Pons (tissue), 1 donor: ENCODE results near the gene POLN.
A peak's percentile ranks its signal among the peaks of the same experiment; 100 is the strongest.
"Not testable (repeated sequence)": the region's sequence is repeated elsewhere in the genome, so short reads cannot be mapped to it uniquely, and the experiment has no call there.

Experiments used
- DNase-seq: peaks from one replicate; pipeline ENCODE4 v3.0.0-alpha.2; 2016; ENCODE audit warnings: low spot score

POLN gene

DNA sequence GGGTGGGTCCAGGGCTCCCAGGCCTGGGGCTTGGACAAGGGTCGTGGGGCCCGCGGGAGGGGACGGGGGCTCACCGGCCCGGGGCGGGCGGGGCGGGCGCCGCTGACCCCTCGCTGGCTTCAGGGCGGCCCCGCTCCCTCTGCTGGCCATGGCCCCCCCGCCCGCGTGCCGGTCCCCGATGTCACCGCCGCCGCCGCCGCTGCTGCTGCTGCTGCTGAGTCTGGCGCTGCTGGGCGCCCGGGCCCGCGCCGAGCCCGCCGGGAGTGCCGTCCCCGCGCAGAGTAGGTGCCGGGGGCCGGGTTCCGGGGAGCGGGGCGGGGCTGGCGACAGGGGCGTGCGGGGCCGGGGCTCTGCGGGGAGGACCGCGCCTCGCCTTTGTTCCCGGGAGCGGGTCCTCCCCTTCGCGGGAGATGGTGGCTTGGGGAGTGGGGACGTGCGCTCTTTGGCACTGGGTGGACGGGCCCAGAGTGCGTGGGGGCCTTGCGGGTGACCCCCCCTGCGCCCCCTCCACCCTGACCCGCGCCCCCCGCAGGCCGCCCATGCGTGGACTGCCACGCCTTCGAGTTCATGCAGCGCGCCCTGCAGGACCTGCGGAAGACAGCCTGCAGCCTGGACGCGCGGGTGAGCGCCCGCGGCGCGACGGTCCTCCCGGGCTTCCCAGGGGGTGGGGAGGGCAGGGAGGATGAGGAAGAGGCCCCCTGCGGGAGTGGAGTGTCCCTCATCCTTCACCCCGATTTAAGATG lies 199.5 kb downstream of the POLN start:
- DNase-seq = no peak

DNA sequence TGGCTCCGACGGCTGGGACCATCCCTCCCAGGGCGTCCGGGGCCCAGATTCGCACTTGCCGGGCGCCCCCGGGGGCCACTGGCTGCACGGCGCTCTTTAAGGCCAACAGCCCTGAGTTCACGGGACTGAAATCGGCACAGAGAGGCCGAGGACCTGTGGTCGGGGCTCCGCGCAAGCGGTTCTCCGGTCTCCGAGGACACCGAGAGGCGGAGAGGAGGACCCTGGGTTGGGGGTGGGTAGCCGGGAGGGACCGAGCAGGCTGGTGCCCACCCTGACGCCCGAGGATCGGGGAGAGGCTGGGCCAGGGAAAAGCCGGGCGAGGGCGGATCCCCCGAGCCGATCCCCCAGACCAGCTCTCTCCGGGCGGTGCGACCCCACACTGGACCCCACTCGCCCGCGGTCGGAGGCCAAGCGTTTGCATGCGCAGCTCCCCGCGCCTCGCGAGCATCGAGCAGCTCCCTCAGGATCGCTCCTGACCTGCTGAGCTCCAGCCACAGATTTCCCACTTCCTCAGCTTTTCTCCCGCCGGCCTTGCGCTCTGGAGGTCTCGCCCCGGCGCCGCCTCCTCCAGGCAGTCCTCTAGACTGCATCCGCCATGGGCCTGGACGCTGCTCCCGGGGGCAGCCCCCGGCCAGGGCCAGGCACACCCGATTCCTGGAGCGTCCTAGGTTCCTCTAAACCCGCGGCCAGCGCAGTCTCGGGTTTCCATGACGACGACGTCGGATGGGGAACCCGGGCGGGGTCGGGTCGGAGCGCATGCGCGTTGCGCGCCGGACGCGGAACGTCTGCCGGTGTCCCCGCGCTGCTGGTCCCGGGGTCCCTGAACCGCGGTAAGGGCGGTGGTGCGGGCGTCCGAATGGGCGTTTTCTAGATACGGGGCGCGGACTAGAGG lies 200.4 kb downstream of the POLN start:
- peak; percentile 76 for DNase-seq

DNA sequence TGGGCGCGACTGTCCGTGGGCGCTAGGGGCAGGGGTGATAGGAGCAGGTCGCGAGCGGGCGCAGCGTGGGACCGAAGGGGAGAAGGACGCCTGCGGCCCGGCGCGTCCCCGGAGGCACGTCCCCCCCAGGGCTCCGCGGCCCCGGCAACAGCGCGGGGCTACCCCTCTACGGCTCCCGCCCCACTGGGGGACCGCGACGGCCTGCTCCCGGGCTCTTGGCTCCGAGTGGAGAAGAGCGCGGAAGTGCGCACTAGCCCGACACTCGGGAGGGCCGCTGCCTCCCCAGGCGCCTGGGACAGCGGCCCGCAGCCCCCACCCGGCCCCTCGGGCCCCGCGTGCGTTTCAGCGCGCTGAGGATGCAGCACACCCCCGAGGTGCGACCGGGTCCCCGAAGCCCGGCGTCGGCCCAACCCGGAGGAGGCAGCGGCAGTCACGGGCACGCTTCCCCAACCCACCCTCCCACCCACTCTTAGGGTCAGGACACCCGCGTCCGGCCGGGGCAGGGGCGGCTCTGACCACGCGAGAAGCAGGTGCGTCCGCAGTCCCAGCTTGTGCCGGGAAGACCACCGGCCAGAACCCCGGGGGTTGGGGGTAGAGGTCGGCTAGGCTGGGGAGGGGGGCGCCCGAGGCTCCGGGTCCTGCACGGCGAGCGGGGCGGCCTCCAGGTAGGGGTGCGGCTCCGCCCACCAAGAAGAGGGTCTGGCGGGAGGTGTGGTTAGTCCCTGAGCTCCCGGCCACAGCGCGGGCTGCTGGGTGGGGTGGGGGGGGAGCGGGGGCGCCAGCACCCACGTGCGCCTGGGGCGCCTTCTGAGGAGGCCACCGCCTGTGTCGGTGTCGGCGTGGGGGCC lies 201.3 kb downstream of the POLN start:
- no peak for DNase-seq

DNA sequence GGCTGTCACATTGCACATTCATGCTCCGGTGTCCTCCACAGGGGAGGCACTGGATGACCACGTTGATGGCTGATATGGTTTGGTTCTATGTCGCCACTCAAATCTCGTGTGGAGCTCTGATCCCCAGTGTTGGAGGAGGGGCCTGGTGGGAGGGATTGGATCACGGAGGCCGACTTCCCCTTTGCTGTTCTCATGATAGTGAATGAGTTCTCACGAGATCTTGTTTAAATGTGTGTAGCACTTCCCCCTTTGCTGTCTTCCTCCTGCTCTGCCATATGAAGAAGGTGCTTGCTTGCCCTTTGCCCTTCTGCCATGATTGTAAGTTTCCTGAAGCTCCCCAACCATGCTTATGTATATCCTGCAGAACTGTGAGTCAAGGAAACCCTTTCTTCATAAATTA lies 205.1 kb downstream of the POLN start:
- no peak for DNase-seq

DNA sequence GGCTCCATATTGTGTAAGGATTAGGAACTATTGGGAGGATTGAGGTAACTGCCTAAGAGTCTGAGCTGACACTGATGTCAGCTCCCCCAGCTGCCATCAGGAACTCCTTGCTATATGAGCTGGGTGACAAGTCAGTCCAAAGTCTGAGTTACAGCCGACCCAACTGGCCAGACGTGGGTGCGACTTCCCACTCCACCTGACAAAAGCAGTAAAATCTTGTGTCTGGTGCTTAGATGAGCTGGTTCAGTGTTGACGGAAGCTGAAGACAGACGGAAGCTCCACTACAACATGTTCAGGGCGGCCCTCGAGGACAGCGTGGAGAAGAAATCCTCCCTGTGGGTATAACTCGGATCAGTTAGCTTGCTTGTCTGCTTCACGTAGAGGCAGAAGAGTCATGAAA lies 205.6 kb downstream of the POLN start:
- DNase-seq = no peak

DNA sequence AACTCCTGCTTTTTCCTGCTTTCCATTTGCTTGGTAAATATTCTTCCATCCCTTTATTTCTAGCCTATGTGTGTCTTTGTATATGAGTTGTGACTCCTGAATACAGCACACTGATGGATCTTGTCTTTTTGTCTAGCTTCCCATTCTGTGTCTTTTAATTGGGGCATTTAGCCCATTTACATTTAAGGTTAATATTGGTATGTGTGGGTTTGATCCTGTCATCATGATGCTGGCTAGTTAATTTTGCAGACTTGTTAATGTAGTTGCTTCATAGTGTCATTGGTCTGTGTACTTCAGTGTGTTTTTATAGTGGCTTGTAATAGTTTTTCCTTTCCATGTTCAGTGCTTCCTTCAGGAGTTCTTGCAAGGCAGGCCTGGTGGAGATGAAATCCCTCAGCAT lies 210.8 kb downstream of the POLN start:
- not testable (repeated sequence) for DNase-seq

DNA sequence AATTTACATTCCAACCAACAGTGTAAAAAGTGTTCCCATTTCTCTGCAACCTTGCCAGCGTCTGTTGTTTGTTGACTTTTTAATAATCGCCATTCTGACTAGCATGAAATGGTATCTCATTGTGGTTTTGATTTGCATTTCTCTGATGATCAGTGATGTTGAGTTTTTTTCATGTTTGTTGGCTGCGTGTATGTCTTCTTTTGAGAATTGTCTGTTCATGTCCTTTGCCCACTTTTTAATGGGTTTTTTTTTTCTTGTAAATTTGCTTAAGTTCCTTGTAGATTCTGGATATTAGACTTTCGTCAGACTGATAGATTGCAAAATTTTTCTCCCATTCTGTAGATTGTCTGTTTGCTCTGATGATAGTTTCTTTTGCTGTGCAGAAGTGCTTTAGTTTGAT lies 214.8 kb downstream of the POLN start:
- DNase-seq = not testable (repeated sequence)

DNA sequence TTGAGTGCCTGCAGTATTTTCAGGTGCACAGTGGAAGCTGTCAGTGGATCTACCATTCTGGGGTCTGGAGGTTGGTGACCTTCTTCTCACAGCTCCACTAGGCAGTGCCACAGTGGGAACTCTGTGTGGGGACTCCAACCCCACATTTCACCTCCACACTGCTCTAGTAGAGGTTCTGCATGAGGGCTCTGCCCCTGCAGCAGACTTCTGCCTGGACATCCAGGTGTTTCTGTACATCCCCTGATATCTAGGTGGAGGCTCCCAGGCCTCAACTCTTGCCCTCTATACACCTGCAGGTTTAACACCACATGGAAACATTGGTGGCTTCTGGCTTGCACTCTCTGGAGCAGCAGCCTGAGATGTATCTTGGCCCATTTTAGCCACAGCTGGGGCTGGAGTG lies 216.1 kb downstream of the POLN start:
- DNase-seq = no peak

DNA sequence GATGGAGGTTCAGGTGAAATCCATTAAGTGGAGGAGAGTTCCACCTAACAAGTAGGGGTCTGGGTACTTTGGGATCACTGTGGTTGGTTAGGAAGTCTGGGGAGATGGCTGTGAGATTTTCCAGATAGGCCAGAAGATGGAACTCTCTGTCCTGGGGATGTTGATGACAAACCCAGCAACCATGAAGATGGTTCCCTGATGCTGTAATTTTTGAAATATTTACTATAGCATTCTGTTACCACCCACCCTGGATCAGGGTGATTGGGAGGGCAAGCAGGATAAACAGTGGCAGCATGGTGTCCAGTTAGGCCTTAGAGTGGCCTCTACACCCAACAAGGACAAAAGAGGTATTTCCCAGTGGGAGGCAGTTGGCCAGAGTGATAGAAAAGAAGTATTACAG lies 217.2 kb downstream of the POLN start:
- no peak for DNase-seq
